ENCODE data around the gene MTA3.

GRCh38 chr2:42775186-42775585 is 206.8 kb downstream of the MTA3 start:
- no peak for TF ChIP-seq CTCF (IDR thresholded peaks at IDR 0.05)
- TF ChIP-seq EP300 (IDR thresholded peaks at IDR 0.05; ENCODE audit: low read depth) = no peak
- TF ChIP-seq POLR2A (IDR thresholded peaks at IDR 0.05) = no peak

Measured in transverse colon (tissue), 3 donors.